Raji (cell line): ENCODE results near the gene RACGAP1.

Experiments
- POLR2A ChIP-seq: IDR thresholded peaks from 2 replicates; pipeline ENCODE4 v1.6.1; 2011; ENCODE audit warnings: low read depth, low read length, control low read depth; ENCODE audit not compliant: insufficient read depth

The RACGAP1 gene

GRCh38 chr12:49971141-49971540, 54.2 kb downstream of the RACGAP1 start:
- TF ChIP-seq POLR2A, result no peak

GRCh38 chr12:49970658-49971057, 54.6 kb downstream of the RACGAP1 start:
- TF ChIP-seq POLR2A, result no peak

GRCh38 chr12:49969651-49970429, 55.5 kb downstream of the RACGAP1 start:
- TF ChIP-seq POLR2A, result no peak

- TF ChIP-seq POLR2A, result no peak
Observed at GRCh38 chr12:49969027-49969426, 56.3 kb downstream of the RACGAP1 start.

- no peak for TF ChIP-seq POLR2A
Observed at GRCh38 chr12:49968471-49968870, 56.8 kb downstream of the RACGAP1 start.

- TF ChIP-seq POLR2A, result no peak
Observed at GRCh38 chr12:49967777-49968250, 57.5 kb downstream of the RACGAP1 start.

GRCh38 chr12:49967042-49967776, 58.1 kb downstream of the RACGAP1 start:
- no peak for TF ChIP-seq POLR2A

GRCh38 chr12:49966511-49967041, 58.7 kb downstream of the RACGAP1 start:
- TF ChIP-seq POLR2A, result no peak

- no peak for TF ChIP-seq POLR2A
Observed at GRCh38 chr12:49965836-49966235, 59.5 kb downstream of the RACGAP1 start.

- no peak for TF ChIP-seq POLR2A
Observed at GRCh38 chr12:49964849-49965624, 60.3 kb downstream of the RACGAP1 start.

GRCh38 chr12:49963976-49964815, 61.1 kb downstream of the RACGAP1 start:
- TF ChIP-seq POLR2A, result no peak

- TF ChIP-seq POLR2A, result no peak
Observed at GRCh38 chr12:49962861-49963765, 62.2 kb downstream of the RACGAP1 start.

GRCh38 chr12:49961993-49962764, 63.1 kb downstream of the RACGAP1 start:
- no peak for TF ChIP-seq POLR2A
